ENCODE measurements around the gene BCAR3. TPM values are rescaled to one million over a fixed set of nuclear protein-coding genes. Genes with fewer than 3 reads are reported as not detected.
A peak's percentile ranks its signal among the peaks of the same experiment; 100 is the strongest.

BCAR3 gene
- total RNA-seq, 1 donor from 2014 or later = 9.2 TPM

GRCh38 chr1:93581917-93582850 is 99.5 kb downstream of the BCAR3 start:
- no peak for DNase-seq (ENCODE audit: low spot score in 2 of 2, unreplicated experiment in 2 of 2)
- H3K4me1 Mint-ChIP-seq = peaks cover 48% of the 10 kb centered on the region
- H3K9me3 Mint-ChIP-seq = no peaks in the 10 kb centered on the region
- no peaks in the 10 kb centered on the region for H3K36me3 Mint-ChIP-seq
- H3K27ac Mint-ChIP-seq = no peak overlapping the region
- no peak overlapping the region for H3K4me3 Mint-ChIP-seq
- TF ChIP-seq CTCF (IDR thresholded peaks at IDR 0.05; ENCODE audit: unreplicated experiment) = no peak
- no peaks in the 10 kb centered on the region for H3K27me3 Mint-ChIP-seq (ENCODE audit: low read depth)

- DNase-seq (ENCODE audit: low spot score in 2 of 2, unreplicated experiment in 2 of 2) = no peak
- Mint-ChIP-seq H3K27me3 (ENCODE audit: low read depth) (no peaks in the 10 kb centered on the region), H3K27ac (no peak overlapping the region), H3K9me3 (no peaks in the 10 kb centered on the region), H3K4me1 (peaks cover 56% of the 10 kb centered on the region), H3K36me3 (no peaks in the 10 kb centered on the region), H3K4me3 (no peak overlapping the region)
- no peak for TF ChIP-seq CTCF (IDR thresholded peaks at IDR 0.05; ENCODE audit: unreplicated experiment)
These were observed 101.7 kb downstream of the BCAR3 start for GRCh38 chr1:93579891-93580290.

- TF ChIP-seq CTCF (IDR thresholded peaks at IDR 0.05; ENCODE audit: unreplicated experiment) = no peak
- no peaks in the 10 kb centered on the region for H3K9me3 Mint-ChIP-seq
- no peak for DNase-seq (ENCODE audit: low spot score in 2 of 2, unreplicated experiment in 2 of 2)
- H3K4me1 Mint-ChIP-seq = peaks cover 49% of the 10 kb centered on the region
- no peaks in the 10 kb centered on the region for H3K27me3 Mint-ChIP-seq (ENCODE audit: low read depth)
- H3K4me3 Mint-ChIP-seq = no peak overlapping the region
- peak overlapping the region; percentile 43 for H3K27ac Mint-ChIP-seq
- no peaks in the 10 kb centered on the region for H3K36me3 Mint-ChIP-seq
These were observed 102.5 kb downstream of the BCAR3 start for GRCh38 chr1:93578911-93579825.

- H3K36me3 Mint-ChIP-seq = peaks cover 3% of the 10 kb centered on the region
- H3K4me1 Mint-ChIP-seq = peaks cover 46% of the 10 kb centered on the region
- H3K27ac Mint-ChIP-seq = no peak overlapping the region
- no peaks in the 10 kb centered on the region for H3K27me3 Mint-ChIP-seq (ENCODE audit: low read depth)
- no peak for TF ChIP-seq CTCF (IDR thresholded peaks at IDR 0.05; ENCODE audit: unreplicated experiment)
- H3K4me3 Mint-ChIP-seq = no peak overlapping the region
- no peak for DNase-seq (ENCODE audit: low spot score in 2 of 2, unreplicated experiment in 2 of 2)
- no peaks in the 10 kb centered on the region for H3K9me3 Mint-ChIP-seq
These were observed 103.2 kb downstream of the BCAR3 start for GRCh38 chr1:93578433-93578830.

GRCh38 chr1:93577536-93578432 is 103.9 kb downstream of the BCAR3 start:
- no peak for DNase-seq (ENCODE audit: low spot score in 2 of 2, unreplicated experiment in 2 of 2)
- H3K27me3 Mint-ChIP-seq (ENCODE audit: low read depth) = no peaks in the 10 kb centered on the region
- no peak overlapping the region for H3K4me3 Mint-ChIP-seq
- TF ChIP-seq CTCF (IDR thresholded peaks at IDR 0.05; ENCODE audit: unreplicated experiment) = no peak
- no peaks in the 10 kb centered on the region for H3K9me3 Mint-ChIP-seq
- peaks cover 4% of the 10 kb centered on the region for H3K36me3 Mint-ChIP-seq
- peaks cover 41% of the 10 kb centered on the region for H3K4me1 Mint-ChIP-seq
- no peak overlapping the region for H3K27ac Mint-ChIP-seq
